ENCODE results near the gene FOXL1.

The FOXL1 gene

GRCh38 chr16:86625821-86626220 is 47.5 kb downstream of the FOXL1 start:
- Mint-ChIP-seq H3K4me3 (no peak overlapping the region), H3K27me3 (peaks cover 2% of the 10 kb centered on the region), H3K36me3 (ENCODE audit: low read depth) (no peaks in the 10 kb centered on the region), H3K9me3 (no peaks in the 10 kb centered on the region), H3K4me1 (ENCODE audit: low read depth) (no peaks in the 10 kb centered on the region), H3K27ac (no peak overlapping the region)
- intact Hi-C loops (cut with micrococcal nuclease): no loop called here

- Mint-ChIP-seq H3K27me3 (peaks cover 6% of the 10 kb centered on the region), H3K4me3 (no peak overlapping the region), H3K36me3 (ENCODE audit: low read depth) (no peaks in the 10 kb centered on the region), H3K27ac (no peak overlapping the region), H3K9me3 (no peaks in the 10 kb centered on the region), H3K4me1 (ENCODE audit: low read depth) (no peaks in the 10 kb centered on the region)
- intact Hi-C loops (cut with micrococcal nuclease): no loop called here
These were observed 47.9 kb downstream of the FOXL1 start for GRCh38 chr16:86626284-86626683.

- H3K27me3 Mint-ChIP-seq: peaks cover 6% of the 10 kb centered on the region
- no peak overlapping the region for H3K27ac Mint-ChIP-seq
- no peaks in the 10 kb centered on the region for H3K9me3 Mint-ChIP-seq
- no peak overlapping the region for H3K4me3 Mint-ChIP-seq
- H3K36me3 Mint-ChIP-seq (ENCODE audit: low read depth): no peaks in the 10 kb centered on the region
- H3K4me1 Mint-ChIP-seq (ENCODE audit: low read depth): no peaks in the 10 kb centered on the region
- intact Hi-C loops (cut with micrococcal nuclease): no loop called here
These were observed 48.6 kb downstream of the FOXL1 start for GRCh38 chr16:86626966-86627365.

GRCh38 chr16:86628614-86629013 is 50.3 kb downstream of the FOXL1 start:
- Mint-ChIP-seq H3K4me1 (ENCODE audit: low read depth) (no peaks in the 10 kb centered on the region), H3K27me3 (peaks cover 6% of the 10 kb centered on the region), H3K4me3 (no peak overlapping the region), H3K9me3 (no peaks in the 10 kb centered on the region), H3K36me3 (ENCODE audit: low read depth) (no peaks in the 10 kb centered on the region), H3K27ac (no peak overlapping the region)
- intact Hi-C loops (cut with micrococcal nuclease): no loop called here

- Mint-ChIP-seq H3K4me3 (no peak overlapping the region), H3K9me3 (no peaks in the 10 kb centered on the region), H3K4me1 (ENCODE audit: low read depth) (no peaks in the 10 kb centered on the region), H3K36me3 (ENCODE audit: low read depth) (no peaks in the 10 kb centered on the region), H3K27ac (no peak overlapping the region), H3K27me3 (peaks cover 8% of the 10 kb centered on the region)
- intact Hi-C loops (cut with micrococcal nuclease): no loop called here
These were observed 52.1 kb downstream of the FOXL1 start for GRCh38 chr16:86630471-86630870.

- Mint-ChIP-seq H3K9me3 (no peaks in the 10 kb centered on the region), H3K27ac (no peak overlapping the region), H3K4me1 (ENCODE audit: low read depth) (no peaks in the 10 kb centered on the region), H3K27me3 (peaks cover 8% of the 10 kb centered on the region), H3K4me3 (no peak overlapping the region), H3K36me3 (ENCODE audit: low read depth) (no peaks in the 10 kb centered on the region)
- intact Hi-C loops (cut with micrococcal nuclease): no loop called here
These were observed 53.1 kb downstream of the FOXL1 start for GRCh38 chr16:86631444-86631843.

Measured in dendritic cell treated with granulocyte-macrophage colony-stimulating factor and Interleukin-4, amounts not matched to agents 40 ng/mL and 50 ng/mL, for 4 days (primary cell).